T-helper 17 cell (primary cell): ENCODE data around the gene LYZL6. TPM values are rescaled to one million over a fixed set of nuclear protein-coding genes. Genes with fewer than 3 reads are reported as not detected.

Source experiments
- ATAC-seq: fragments of 150-1000 bp; cut with Tn5 transposase; 2 replicates; pipeline ENCODE4 v1.10.0; 2021; ENCODE audit warnings: mild to moderate bottlenecking, moderate library complexity
- DNase-seq, 3 donors: peaks; one replicate each; pipeline versions ENCODE4 v3.0.0 to v3.0.0-alpha.2; 2020 to 2021
- H3K9me3 ChIP-seq: one replicate; pipeline ENCODE4 v1.7.0; 2013; ENCODE audit warnings: low read length, mild to moderate bottlenecking; ENCODE audit not compliant: control insufficient read depth, poor library complexity, severe bottlenecking
- H3K27ac Mint-ChIP-seq: one replicate; pipeline ENCODE4 v1.8.0; 2022; ENCODE audit warnings: mild to moderate bottlenecking, moderate library complexity, mixed read lengths
- H3K27me3 Mint-ChIP-seq: one replicate; pipeline ENCODE4 v1.8.0; 2022; ENCODE audit warnings: mixed read lengths
- H3K36me3 Mint-ChIP-seq: one replicate; pipeline ENCODE4 v1.8.0; 2022; ENCODE audit warnings: low read depth, mixed read lengths
- H3K4me1 Mint-ChIP-seq: one replicate; pipeline ENCODE4 v1.8.0; 2022; ENCODE audit warnings: mild to moderate bottlenecking, mixed read lengths
- H3K4me3 Mint-ChIP-seq: one replicate; pipeline ENCODE4 v1.8.0; 2022; ENCODE audit warnings: mild to moderate bottlenecking, moderate library complexity, mixed read lengths
- total RNA-seq, 4 donors: library from RNA in 2 of 4; stranded (reverse) in 2 of 4; gene quantifications; one replicate each; pipeline ENCODE4 v1.2.3 and lab custom pipeline; 2022 to 2026

LYZL6 gene
- total RNA-seq, result not detected
- total RNA-seq (lab: John Stamatoyannopoulos, UW), result 0 reads per million in 2 donors

GRCh38 chr17:35943537-35943936 lies at the start of gene LYZL6:
TSS of gene LYZL6 (minus strand) at chr17:35943713. CDS start at chr17:35939356, 4,357 bp downstream.
- H3K9me3 ChIP-seq, result no peaks in the 10 kb centered on the region
- DNase-seq (no peak), ATAC-seq (no peak)
- no peaks in the 10 kb centered on the region for H3K36me3 Mint-ChIP-seq
- no peaks in the 10 kb centered on the region for H3K4me1 Mint-ChIP-seq
- H3K27ac Mint-ChIP-seq, result no peak within 1 kb of the TSS
- peaks cover 23% of the 10 kb centered on the region for H3K27me3 Mint-ChIP-seq
- H3K4me3 Mint-ChIP-seq, result no peak within 1 kb of the TSS

GRCh38 chr17:35991075-35991474 lies 47.6 kb upstream of the LYZL6 start:
- Mint-ChIP-seq H3K36me3 (no peaks in the 10 kb centered on the region), H3K4me3 (no peak overlapping the region), H3K27ac (no peak overlapping the region), H3K4me1 (no peaks in the 10 kb centered on the region), H3K27me3 (peaks cover 15% of the 10 kb centered on the region)
- no peaks in the 10 kb centered on the region for H3K9me3 ChIP-seq
- DNase-seq (no peak), ATAC-seq (no peak)

- Mint-ChIP-seq H3K27me3 (peaks cover 28% of the 10 kb centered on the region), H3K27ac (no peak overlapping the region), H3K4me3 (no peak overlapping the region), H3K36me3 (no peaks in the 10 kb centered on the region), H3K4me1 (no peaks in the 10 kb centered on the region)
- no peaks in the 10 kb centered on the region for H3K9me3 ChIP-seq
- no peak for DNase-seq
- ATAC-seq, result no peak
Observed at GRCh38 chr17:35988164-35988563, 44.7 kb upstream of the LYZL6 start.

- H3K4me1 Mint-ChIP-seq, result no peaks in the 10 kb centered on the region
- no peak within 1 kb of the TSS for H3K27ac Mint-ChIP-seq
- no peak for ATAC-seq
- peaks cover 19% of the 10 kb centered on the region for H3K27me3 Mint-ChIP-seq
- no peak within 1 kb of the TSS for H3K4me3 Mint-ChIP-seq
- DNase-seq, result no peak
- H3K36me3 Mint-ChIP-seq, result no peaks in the 10 kb centered on the region
- H3K9me3 ChIP-seq, result no peaks in the 10 kb centered on the region
Observed at GRCh38 chr17:35986643-35987042, 43.1 kb upstream of the LYZL6 start, which contains the start of gene CCL14. TSS of gene CCL14 (minus strand) at chr17:35986729. CDS start at chr17:35986649, 80 bp downstream.

- peaks cover 3% of the 10 kb centered on the region for H3K4me1 Mint-ChIP-seq
- ATAC-seq, result no peak
- DNase-seq, result no peak
- peaks cover 30% of the 10 kb centered on the region for H3K27me3 Mint-ChIP-seq
- H3K9me3 ChIP-seq, result no peaks in the 10 kb centered on the region
- no peak overlapping the region for H3K27ac Mint-ChIP-seq
- H3K36me3 Mint-ChIP-seq, result peaks cover 2% of the 10 kb centered on the region
- H3K4me3 Mint-ChIP-seq, result no peak overlapping the region
Observed at GRCh38 chr17:35984140-35984539, 40.6 kb upstream of the LYZL6 start.

GRCh38 chr17:35982409-35983191 lies 39.1 kb upstream of the LYZL6 start:
- H3K27ac Mint-ChIP-seq, result no peak overlapping the region
- H3K9me3 ChIP-seq, result no peaks in the 10 kb centered on the region
- H3K36me3 Mint-ChIP-seq, result peaks cover 4% of the 10 kb centered on the region
- ATAC-seq (no peak), DNase-seq (no peak)
- H3K4me3 Mint-ChIP-seq, result no peak overlapping the region
- peaks cover 3% of the 10 kb centered on the region for H3K4me1 Mint-ChIP-seq
- H3K27me3 Mint-ChIP-seq, result peaks cover 45% of the 10 kb centered on the region

GRCh38 chr17:35981908-35982330 lies 38.4 kb upstream of the LYZL6 start:
- DNase-seq (no peak), ATAC-seq (no peak)
- Mint-ChIP-seq H3K27ac (no peak overlapping the region), H3K4me3 (no peak overlapping the region), H3K27me3 (peaks cover 50% of the 10 kb centered on the region), H3K36me3 (peaks cover 4% of the 10 kb centered on the region), H3K4me1 (peaks cover 3% of the 10 kb centered on the region)
- no peaks in the 10 kb centered on the region for H3K9me3 ChIP-seq

- peaks cover 5% of the 10 kb centered on the region for H3K4me1 Mint-ChIP-seq
- H3K9me3 ChIP-seq, result no peaks in the 10 kb centered on the region
- no peak within 1 kb of the TSS for H3K4me3 Mint-ChIP-seq
- peaks cover 4% of the 10 kb centered on the region for H3K36me3 Mint-ChIP-seq
- ATAC-seq (no peak), DNase-seq (no peak)
- H3K27ac Mint-ChIP-seq, result no peak within 1 kb of the TSS
- peaks cover 56% of the 10 kb centered on the region for H3K27me3 Mint-ChIP-seq
Observed at GRCh38 chr17:35981246-35981645, 37.7 kb upstream of the LYZL6 start, which contains the start of gene CCL16. TSS of gene CCL16 (minus strand) at chr17:35981497. CDS start at chr17:35981420, 77 bp downstream.

GRCh38 chr17:35978346-35978745 lies 34.8 kb upstream of the LYZL6 start:
- DNase-seq (no peak), ATAC-seq (no peak)
- Mint-ChIP-seq H3K36me3 (peaks cover 4% of the 10 kb centered on the region), H3K27me3 (peaks cover 40% of the 10 kb centered on the region), H3K27ac (no peak overlapping the region), H3K4me1 (peaks cover 5% of the 10 kb centered on the region), H3K4me3 (no peak overlapping the region)
- no peaks in the 10 kb centered on the region for H3K9me3 ChIP-seq

- no peaks in the 10 kb centered on the region for H3K9me3 ChIP-seq
- ATAC-seq (no peak), DNase-seq (no peak)
- peaks cover 40% of the 10 kb centered on the region for H3K27me3 Mint-ChIP-seq
- H3K27ac Mint-ChIP-seq, result no peak overlapping the region
- no peak overlapping the region for H3K4me3 Mint-ChIP-seq
- H3K36me3 Mint-ChIP-seq, result peaks cover 4% of the 10 kb centered on the region
- peaks cover 5% of the 10 kb centered on the region for H3K4me1 Mint-ChIP-seq
Observed at GRCh38 chr17:35977509-35977908, 34.0 kb upstream of the LYZL6 start.

GRCh38 chr17:35973333-35974260 lies 30.1 kb upstream of the LYZL6 start:
- H3K4me3 Mint-ChIP-seq, result no peak overlapping the region
- no peak for DNase-seq
- no peak for ATAC-seq
- H3K4me1 Mint-ChIP-seq, result peaks cover 6% of the 10 kb centered on the region
- no peak overlapping the region for H3K27ac Mint-ChIP-seq
- H3K9me3 ChIP-seq, result no peaks in the 10 kb centered on the region
- H3K27me3 Mint-ChIP-seq, result peaks cover 24% of the 10 kb centered on the region
- peaks cover 2% of the 10 kb centered on the region for H3K36me3 Mint-ChIP-seq

GRCh38 chr17:35972945-35973332 lies 29.4 kb upstream of the LYZL6 start:
- no peaks in the 10 kb centered on the region for H3K36me3 Mint-ChIP-seq
- H3K27ac Mint-ChIP-seq, result no peak overlapping the region
- H3K4me1 Mint-ChIP-seq, result peaks cover 6% of the 10 kb centered on the region
- peaks cover 18% of the 10 kb centered on the region for H3K27me3 Mint-ChIP-seq
- ATAC-seq (no peak), DNase-seq (no peak)
- no peak overlapping the region for H3K4me3 Mint-ChIP-seq
- no peaks in the 10 kb centered on the region for H3K9me3 ChIP-seq

- Mint-ChIP-seq H3K36me3 (no peaks in the 10 kb centered on the region), H3K27me3 (peaks cover 14% of the 10 kb centered on the region), H3K4me3 (no peak overlapping the region), H3K27ac (no peak overlapping the region), H3K4me1 (peaks cover 6% of the 10 kb centered on the region)
- no peak for ATAC-seq
- no peak for DNase-seq
- no peaks in the 10 kb centered on the region for H3K9me3 ChIP-seq
Observed at GRCh38 chr17:35972535-35972934, 29.0 kb upstream of the LYZL6 start.
